Progenitor cell of endocrine pancreas (in vitro differentiated cells): Measurements from ENCODE around the gene DKK3. TPM values are rescaled to one million over a fixed set of nuclear protein-coding genes. Genes with fewer than 3 reads are reported as not detected.

Experiments used
- DNase-seq: peaks from one replicate; pipeline ENCODE4 v3.0.0; 2021; ENCODE audit warnings: low spot score; ENCODE audit not compliant: unreplicated experiment
- H3K27ac Mint-ChIP-seq: 2 replicates; pipeline ENCODE4 v1.8.0; 2021; ENCODE audit warnings: mild to moderate bottlenecking, moderate library complexity, mixed read lengths
- H3K27me3 Mint-ChIP-seq: 2 replicates; pipeline ENCODE4 v1.8.0; 2021; ENCODE audit warnings: mixed read lengths
- H3K36me3 Mint-ChIP-seq: 2 replicates; pipeline ENCODE4 v1.8.0; 2022; ENCODE audit warnings: mixed read lengths; ENCODE audit not compliant: insufficient read depth
- H3K4me1 Mint-ChIP-seq: 2 replicates; pipeline ENCODE4 v1.8.0; 2021; ENCODE audit warnings: low read depth, mixed read lengths
- H3K4me3 Mint-ChIP-seq: 2 replicates; pipeline ENCODE4 v1.8.0; 2021; ENCODE audit warnings: low read depth, mild to moderate bottlenecking, moderate library complexity, mixed read lengths
- H3K9me3 Mint-ChIP-seq: 2 replicates; pipeline ENCODE4 v1.8.0; 2021; ENCODE audit warnings: low read depth, mixed read lengths
- CTCF ChIP-seq: fragments of 200-600 bp; sonication (generic); IDR thresholded peaks from one replicate; pipeline ENCODE4 v1.5.0; 2021; ENCODE audit warnings: antibody characterized with exemption, mild to moderate bottlenecking; ENCODE audit not compliant: unreplicated experiment
- total RNA-seq: library from RNA; stranded (reverse); gene quantifications from 2 replicates; pipeline ENCODE4 v1.2.1, GENCODE V29; 2021

DKK3 gene
- total RNA-seq, 1 donor from 2014 or later = 75.2 TPM

GRCh38 chr11:12015486-12015885 is 7.1 kb upstream of the DKK3 start:
- no peak for TF ChIP-seq CTCF
- H3K27ac Mint-ChIP-seq = no peak overlapping the region

GRCh38 chr11:12013781-12014180 is 5.4 kb upstream of the DKK3 start:
- no peak overlapping the region for H3K27ac Mint-ChIP-seq
- TF ChIP-seq CTCF = no peak
- H3K4me3 Mint-ChIP-seq = no peak overlapping the region
- no peak for DNase-seq
- H3K4me1 Mint-ChIP-seq = peaks cover 8% of the 10 kb centered on the region
- no peaks in the 10 kb centered on the region for H3K9me3 Mint-ChIP-seq
- H3K27me3 Mint-ChIP-seq = peaks cover 6% of the 10 kb centered on the region
- no peaks in the 10 kb centered on the region for H3K36me3 Mint-ChIP-seq

More at GRCh38 chr11:12015486-12015885, 7.1 kb upstream of the DKK3 start:
- Mint-ChIP-seq H3K27me3 (peaks cover 4% of the 10 kb centered on the region), H3K4me3 (no peak overlapping the region), H3K4me1 (peaks cover 19% of the 10 kb centered on the region), H3K36me3 (no peaks in the 10 kb centered on the region), H3K9me3 (no peaks in the 10 kb centered on the region)
- DNase-seq = no peak

- peaks cover 4% of the 10 kb centered on the region for H3K36me3 Mint-ChIP-seq
- no peak for DNase-seq
- no peaks in the 10 kb centered on the region for H3K9me3 Mint-ChIP-seq
- H3K27me3 Mint-ChIP-seq = peaks cover 16% of the 10 kb centered on the region
- TF ChIP-seq CTCF = no peak
- peak overlapping the region; percentile 71 for H3K27ac Mint-ChIP-seq
- H3K4me3 Mint-ChIP-seq = peak overlapping the region; percentile 86
- peaks cover 6% of the 10 kb centered on the region for H3K4me1 Mint-ChIP-seq
Observed at GRCh38 chr11:12009617-12010321, 1.3 kb upstream of the DKK3 start.

DNA sequence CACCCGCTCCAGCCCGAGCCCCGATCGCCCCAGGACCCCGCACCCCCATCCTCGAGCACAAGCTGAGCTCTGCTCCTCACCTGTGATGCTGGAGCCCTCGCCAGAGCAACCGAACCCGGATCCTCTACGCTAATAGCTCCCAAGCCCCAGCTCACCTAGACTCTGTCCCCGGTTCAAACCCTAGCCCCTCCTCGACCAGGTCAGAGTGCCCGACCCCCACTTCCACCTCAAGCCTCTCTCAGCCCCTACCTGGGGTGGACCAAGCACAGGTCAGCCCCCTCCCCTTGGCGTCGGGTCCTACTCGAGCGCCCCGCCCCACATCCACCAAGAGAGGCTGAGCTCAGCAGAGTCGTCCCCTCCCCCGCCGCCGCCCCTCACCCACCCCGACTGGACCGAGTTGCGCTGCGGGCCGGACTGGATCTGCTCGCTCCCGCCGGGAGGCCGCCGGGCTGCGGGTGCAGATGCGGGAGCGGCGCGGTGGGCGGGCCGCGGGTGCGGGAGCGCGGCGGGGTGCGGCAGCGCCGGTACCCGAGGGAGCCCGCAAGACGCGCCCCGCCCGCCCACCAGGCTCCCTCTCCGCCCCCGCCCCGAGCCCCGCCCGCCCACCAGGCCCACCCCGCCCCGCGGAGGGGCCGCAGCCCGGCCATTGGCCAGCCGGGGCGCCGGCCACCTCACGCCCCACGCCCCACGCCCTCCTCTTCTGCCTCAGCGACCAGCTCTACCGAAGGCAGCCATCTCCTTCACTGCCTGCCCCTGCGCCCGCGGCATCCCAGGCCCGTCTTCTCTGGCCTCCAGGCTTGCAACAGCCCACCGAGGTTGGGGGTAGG is 577 bp upstream of the DKK3 start:
- Mint-ChIP-seq H3K27ac (peak overlapping the region; percentile 71), H3K4me3 (peak overlapping the region; percentile 89), H3K36me3 (peaks cover 4% of the 10 kb centered on the region), H3K27me3 (peaks cover 16% of the 10 kb centered on the region), H3K9me3 (no peaks in the 10 kb centered on the region), H3K4me1 (peaks cover 6% of the 10 kb centered on the region)
- TF ChIP-seq CTCF = no peak
- peak; percentile 52 for DNase-seq

DNA sequence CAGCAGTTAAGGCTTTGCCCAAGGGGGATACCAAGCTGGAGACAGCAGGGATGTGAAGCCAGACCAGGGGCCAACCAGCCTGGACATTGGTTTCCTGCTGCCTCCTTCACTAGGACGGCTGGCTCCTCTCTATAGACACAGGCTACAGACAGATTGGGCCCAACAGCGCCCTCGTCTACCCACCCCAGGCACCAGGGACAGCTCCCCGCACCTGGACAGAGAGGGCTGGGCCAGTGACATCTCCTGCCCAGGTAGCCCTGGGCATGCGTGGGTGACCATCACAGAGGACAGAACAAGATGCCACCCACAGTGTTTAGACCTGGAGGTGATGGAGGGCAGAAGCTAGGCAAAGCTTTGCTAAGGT is 1.2 kb downstream of the DKK3 start:
- Mint-ChIP-seq H3K27ac (no peak overlapping the region), H3K4me3 (peak overlapping the region; percentile 75), H3K4me1 (peaks cover 6% of the 10 kb centered on the region), H3K36me3 (peaks cover 9% of the 10 kb centered on the region), H3K27me3 (peaks cover 16% of the 10 kb centered on the region), H3K9me3 (no peaks in the 10 kb centered on the region)
- no peak for TF ChIP-seq CTCF
- no peak for DNase-seq
